ENCODE results near the gene NUBP2.

Gene NUBP2

GRCh38 chr16:1828645-1829410 is 46.1 kb downstream of the NUBP2 start:
- no peak for DNase-seq (ENCODE audit: low read depth in 2 of 2)

- DNase-seq (ENCODE audit: low read depth in 2 of 2), result no peak
Observed at GRCh38 chr16:1830213-1830612, 47.5 kb downstream of the NUBP2 start.

- DNase-seq (ENCODE audit: low read depth in 2 of 2), result no peak
Observed at GRCh38 chr16:1831186-1832075, 48.7 kb downstream of the NUBP2 start.

DNA sequence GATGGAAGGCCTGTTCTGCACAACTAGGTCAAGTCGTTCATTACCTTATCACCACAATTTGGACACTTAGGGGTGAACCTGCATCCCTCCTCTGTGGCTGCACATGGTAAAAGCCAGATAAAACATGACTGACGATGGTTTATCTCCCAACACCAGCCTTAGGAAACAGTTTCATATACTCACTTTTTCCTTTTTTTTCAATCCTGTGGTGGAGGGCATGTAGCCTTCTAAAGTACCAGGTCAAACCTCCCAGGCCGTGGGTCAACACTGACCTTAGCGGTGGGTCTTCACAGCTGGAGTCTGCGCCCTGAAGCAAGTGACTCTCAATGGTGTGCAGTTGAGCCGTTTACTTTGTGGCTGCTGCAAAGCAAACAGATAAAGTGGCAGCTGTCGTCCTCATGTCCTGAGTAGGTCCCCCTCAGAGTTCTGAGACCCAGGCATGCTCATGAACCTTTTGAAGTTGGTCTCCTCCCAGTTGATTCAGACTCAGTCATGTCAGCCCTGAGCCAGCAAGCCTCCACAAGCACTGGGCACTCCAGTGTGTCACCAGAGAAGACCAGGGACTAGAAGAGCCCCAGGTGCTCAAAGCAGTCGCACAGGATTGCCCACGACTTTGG is 50.2 kb downstream of the NUBP2 start:
- no peak for DNase-seq (ENCODE audit: low read depth in 2 of 2)

GRCh38 chr16:1834096-1834495 is 51.3 kb downstream of the NUBP2 start:
- no peak for DNase-seq (ENCODE audit: low read depth in 2 of 2)

Data from stimulated activated CD4-positive, alpha-beta T cell treated with anti-CD3 and anti-CD28 coated beads, Interleukin-12 subunit alpha, Interleukin-12 subunit beta, amount 100 ng/mL, for 24 hours (primary cell).